ENCODE data around the gene FGF14.

- TF ChIP-seq CTCF (IDR thresholded peaks at IDR 0.05), result no peak
- no peak for TF ChIP-seq POLR2A (IDR thresholded peaks at IDR 0.05)
These were observed 121.5 kb downstream of the FGF14 start for GRCh38 chr13:102280366-102280765.

All from Peyer's patch (tissue), 4 donors.